WI38 (cell line): ENCODE data around the gene TEAD4.

Experiments
- H3K4me3 ChIP-seq: 2 replicates; pipeline ENCODE4 v1.5.1; 2011; ENCODE audit warnings: low read depth, mild to moderate bottlenecking, control low read depth, low read length
- CTCF ChIP-seq: IDR thresholded peaks from 2 replicates; pipeline ENCODE4 v1.5.1; 2012; ENCODE audit warnings: low read depth, mild to moderate bottlenecking, control low read depth, low read length

TEAD4 gene

GRCh38 chr12:3085341-3086139 lies 126.3 kb downstream of the TEAD4 start:
- no peak overlapping the region for H3K4me3 ChIP-seq
- no peak for TF ChIP-seq CTCF

- no peak for TF ChIP-seq CTCF
- no peak overlapping the region for H3K4me3 ChIP-seq
Observed at GRCh38 chr12:3086211-3086610, 127.0 kb downstream of the TEAD4 start.

- TF ChIP-seq CTCF: no peak
- no peak overlapping the region for H3K4me3 ChIP-seq
Observed at GRCh38 chr12:3086729-3087323, 127.6 kb downstream of the TEAD4 start.

- TF ChIP-seq CTCF: no peak
- no peak overlapping the region for H3K4me3 ChIP-seq
Observed at GRCh38 chr12:3087758-3088650, 128.8 kb downstream of the TEAD4 start.

- TF ChIP-seq CTCF: no peak
- H3K4me3 ChIP-seq: no peak overlapping the region
Observed at GRCh38 chr12:3089588-3089987, 130.4 kb downstream of the TEAD4 start.
